ENCODE results near the gene IPCEF1. TPM values are rescaled to one million over a fixed set of nuclear protein-coding genes. Genes with fewer than 3 reads are reported as not detected.

Gene IPCEF1
- total RNA-seq, 1 donor from 2014 or later: 2.0 TPM

DNA sequence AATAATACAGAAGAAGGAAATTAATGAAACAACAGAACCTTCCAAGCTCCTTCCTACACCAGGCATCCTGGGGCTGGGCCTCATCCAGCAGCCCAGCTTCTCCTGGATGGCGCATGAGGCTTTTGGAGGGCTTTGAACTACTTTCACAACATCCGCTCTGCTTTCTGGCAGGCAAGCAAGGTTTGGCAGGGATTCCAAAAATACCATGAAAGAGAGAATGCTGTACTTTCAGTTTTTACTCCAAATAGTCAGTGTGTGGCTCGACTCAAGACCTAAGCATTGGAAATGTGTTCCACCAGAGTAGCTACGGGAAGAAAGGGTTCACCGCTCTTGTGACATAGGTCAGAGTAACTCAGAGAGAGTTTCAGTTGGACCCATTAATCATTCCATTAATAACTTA is 192.2 kb downstream of the IPCEF1 start:
- H3K9me3 ChIP-seq: no peaks in the 10 kb centered on the region
- intact Hi-C loops (cut with DNase I): no loop called here
- no peak overlapping the region for H3K4me3 ChIP-seq

GRCh38 chr6:154161689-154162088 is 194.9 kb downstream of the IPCEF1 start:
- no peak for DNase-seq (ENCODE audit: extremely low spot score in 2 of 2)
- no peak overlapping the region for H3K4me3 ChIP-seq
- H3K9me3 ChIP-seq: no peaks in the 10 kb centered on the region
- H3K4me1 ChIP-seq: peaks cover 6% of the 10 kb centered on the region
- TF ChIP-seq, protein P1, sequence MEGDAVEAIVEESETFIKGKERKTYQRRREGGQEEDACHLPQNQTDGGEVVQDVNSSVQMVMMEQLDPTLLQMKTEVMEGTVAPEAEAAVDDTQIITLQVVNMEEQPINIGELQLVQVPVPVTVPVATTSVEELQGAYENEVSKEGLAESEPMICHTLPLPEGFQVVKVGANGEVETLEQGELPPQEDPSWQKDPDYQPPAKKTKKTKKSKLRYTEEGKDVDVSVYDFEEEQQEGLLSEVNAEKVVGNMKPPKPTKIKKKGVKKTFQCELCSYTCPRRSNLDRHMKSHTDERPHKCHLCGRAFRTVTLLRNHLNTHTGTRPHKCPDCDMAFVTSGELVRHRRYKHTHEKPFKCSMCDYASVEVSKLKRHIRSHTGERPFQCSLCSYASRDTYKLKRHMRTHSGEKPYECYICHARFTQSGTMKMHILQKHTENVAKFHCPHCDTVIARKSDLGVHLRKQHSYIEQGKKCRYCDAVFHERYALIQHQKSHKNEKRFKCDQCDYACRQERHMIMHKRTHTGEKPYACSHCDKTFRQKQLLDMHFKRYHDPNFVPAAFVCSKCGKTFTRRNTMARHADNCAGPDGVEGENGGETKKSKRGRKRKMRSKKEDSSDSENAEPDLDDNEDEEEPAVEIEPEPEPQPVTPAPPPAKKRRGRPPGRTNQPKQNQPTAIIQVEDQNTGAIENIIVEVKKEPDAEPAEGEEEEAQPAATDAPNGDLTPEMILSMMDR (IDR thresholded peaks at IDR 0.05): no peak
- TF ChIP-seq POLR2A (IDR thresholded peaks at IDR 0.05) (no peak), POLR2AphosphoS5 (IDR thresholded peaks at IDR 0.05; ENCODE audit: insufficient read depth in 1 of 2, low read depth in 1 of 2) (no peak)
- H3K36me3 ChIP-seq: no peaks in the 10 kb centered on the region
- intact Hi-C loops (cut with DNase I): no loop called here
- H3K27me3 ChIP-seq: no peaks in the 10 kb centered on the region
- H3K27ac ChIP-seq: no peak overlapping the region

More for the DNA sequence above, 192.2 kb downstream of the IPCEF1 start:
- TF ChIP-seq POLR2AphosphoS5 (IDR thresholded peaks at IDR 0.05; ENCODE audit: insufficient read depth in 1 of 2, low read depth in 1 of 2): no peak
- TF ChIP-seq POLR2A (IDR thresholded peaks at IDR 0.05): no peak
- TF ChIP-seq, protein P1 (IDR thresholded peaks at IDR 0.05): no peak
- Histone ChIP-seq H3K27ac (no peak overlapping the region), H3K27me3 (no peaks in the 10 kb centered on the region), H3K36me3 (no peaks in the 10 kb centered on the region), H3K4me1 (peaks cover 6% of the 10 kb centered on the region)
- no peak for DNase-seq (ENCODE audit: extremely low spot score in 2 of 2)

- no peaks in the 10 kb centered on the region for H3K27me3 ChIP-seq
- peaks cover 2% of the 10 kb centered on the region for H3K4me1 ChIP-seq
- TF ChIP-seq POLR2AphosphoS5 (IDR thresholded peaks at IDR 0.05; ENCODE audit: insufficient read depth in 1 of 2, low read depth in 1 of 2) (no peak), POLR2A (IDR thresholded peaks at IDR 0.05) (no peak)
- TF ChIP-seq, protein P1 (IDR thresholded peaks at IDR 0.05): no peak
- intact Hi-C loops (cut with DNase I): loop anchor here (10.0 kb wide), 1 partner anchor 116 kb away; no protein-coding TSS in a partner anchor
- no peak overlapping the region for H3K27ac ChIP-seq
- no peak overlapping the region for H3K4me3 ChIP-seq
- no peak for DNase-seq (ENCODE audit: extremely low spot score in 2 of 2)
- no peaks in the 10 kb centered on the region for H3K9me3 ChIP-seq
- no peaks in the 10 kb centered on the region for H3K36me3 ChIP-seq
These were observed 197.5 kb downstream of the IPCEF1 start for GRCh38 chr6:154159126-154159525.

DNA sequence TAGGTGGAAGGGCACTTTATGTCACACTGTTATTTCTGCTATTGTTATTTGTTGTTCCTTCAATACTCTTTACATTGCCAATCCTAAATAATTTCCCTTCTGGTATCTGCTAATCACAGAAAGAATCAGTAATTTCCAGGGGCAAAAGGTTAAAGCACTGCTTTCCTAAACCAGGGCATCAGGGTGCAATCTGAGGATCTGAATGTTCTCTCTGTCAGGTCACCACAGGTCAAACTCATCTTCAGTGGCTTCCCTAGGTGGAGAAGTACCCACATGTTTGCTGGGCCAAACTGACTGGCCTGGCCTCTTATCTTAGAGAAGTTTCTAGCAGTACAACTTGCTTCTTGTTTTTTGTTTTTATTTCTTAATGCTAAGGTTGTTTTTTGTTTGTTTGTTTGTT is 198.9 kb downstream of the IPCEF1 start:
- no peak overlapping the region for H3K4me3 ChIP-seq
- intact Hi-C loops (cut with DNase I): loop anchor here (10.0 kb wide), 1 partner anchor 117 kb away; no protein-coding TSS in a partner anchor
- DNase-seq (ENCODE audit: extremely low spot score in 2 of 2): no peak
- TF ChIP-seq POLR2AphosphoS5 (IDR thresholded peaks at IDR 0.05; ENCODE audit: insufficient read depth in 1 of 2, low read depth in 1 of 2) (no peak), POLR2A (IDR thresholded peaks at IDR 0.05) (no peak)
- TF ChIP-seq, protein P1 (IDR thresholded peaks at IDR 0.05): no peak
- H3K9me3 ChIP-seq: no peaks in the 10 kb centered on the region
- no peaks in the 10 kb centered on the region for H3K36me3 ChIP-seq
- H3K27ac ChIP-seq: no peak overlapping the region
- H3K27me3 ChIP-seq: no peaks in the 10 kb centered on the region
- no peaks in the 10 kb centered on the region for H3K4me1 ChIP-seq

GRCh38 chr6:154157082-154157481 is 199.5 kb downstream of the IPCEF1 start:
- no peaks in the 10 kb centered on the region for H3K27me3 ChIP-seq
- intact Hi-C loops (cut with DNase I): loop anchor here (10.0 kb wide), 1 partner anchor 118 kb away; no protein-coding TSS in a partner anchor
- no peaks in the 10 kb centered on the region for H3K36me3 ChIP-seq
- TF ChIP-seq, protein P1 (IDR thresholded peaks at IDR 0.05): no peak
- TF ChIP-seq POLR2A (IDR thresholded peaks at IDR 0.05) (no peak), POLR2AphosphoS5 (IDR thresholded peaks at IDR 0.05; ENCODE audit: insufficient read depth in 1 of 2, low read depth in 1 of 2) (no peak)
- no peak for DNase-seq (ENCODE audit: extremely low spot score in 2 of 2)
- no peaks in the 10 kb centered on the region for H3K9me3 ChIP-seq
- H3K4me3 ChIP-seq: no peak overlapping the region
- no peaks in the 10 kb centered on the region for H3K4me1 ChIP-seq
- H3K27ac ChIP-seq: no peak overlapping the region
